ENCODE data around the gene ARL10.

Gene ARL10

DNA sequence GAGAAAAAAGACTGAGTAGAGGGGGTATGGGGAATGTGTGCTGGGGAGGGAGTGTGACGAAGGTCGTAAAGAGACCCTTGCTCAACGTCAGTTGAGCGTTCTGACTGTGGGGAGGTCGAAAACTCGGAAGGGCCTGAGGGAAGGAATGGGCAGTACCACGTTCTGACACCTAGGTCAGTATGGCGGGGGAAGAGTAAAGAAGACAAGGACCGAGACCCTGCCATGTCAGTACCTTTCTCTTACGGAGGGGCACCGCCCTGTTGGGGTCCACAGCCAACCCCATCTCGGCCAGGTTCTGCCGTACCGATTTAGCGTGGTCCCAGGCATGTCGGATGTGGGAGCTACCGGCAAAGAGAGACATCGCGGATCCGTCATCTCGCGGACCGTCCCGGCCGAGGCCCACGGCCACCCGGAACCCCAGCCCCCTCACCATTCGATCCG lies 22.7 kb downstream of the ARL10 start:
- H3K4me3 ChIP-seq (ENCODE audit: control insufficient read depth, low read depth, low read length): peak overlapping the region; percentile 98
- TF ChIP-seq, protein P1, sequence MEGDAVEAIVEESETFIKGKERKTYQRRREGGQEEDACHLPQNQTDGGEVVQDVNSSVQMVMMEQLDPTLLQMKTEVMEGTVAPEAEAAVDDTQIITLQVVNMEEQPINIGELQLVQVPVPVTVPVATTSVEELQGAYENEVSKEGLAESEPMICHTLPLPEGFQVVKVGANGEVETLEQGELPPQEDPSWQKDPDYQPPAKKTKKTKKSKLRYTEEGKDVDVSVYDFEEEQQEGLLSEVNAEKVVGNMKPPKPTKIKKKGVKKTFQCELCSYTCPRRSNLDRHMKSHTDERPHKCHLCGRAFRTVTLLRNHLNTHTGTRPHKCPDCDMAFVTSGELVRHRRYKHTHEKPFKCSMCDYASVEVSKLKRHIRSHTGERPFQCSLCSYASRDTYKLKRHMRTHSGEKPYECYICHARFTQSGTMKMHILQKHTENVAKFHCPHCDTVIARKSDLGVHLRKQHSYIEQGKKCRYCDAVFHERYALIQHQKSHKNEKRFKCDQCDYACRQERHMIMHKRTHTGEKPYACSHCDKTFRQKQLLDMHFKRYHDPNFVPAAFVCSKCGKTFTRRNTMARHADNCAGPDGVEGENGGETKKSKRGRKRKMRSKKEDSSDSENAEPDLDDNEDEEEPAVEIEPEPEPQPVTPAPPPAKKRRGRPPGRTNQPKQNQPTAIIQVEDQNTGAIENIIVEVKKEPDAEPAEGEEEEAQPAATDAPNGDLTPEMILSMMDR (conservative IDR thresholded peaks at IDR 0.05; ENCODE audit: control insufficient read depth, insufficient read depth, low read depth, low read length): no peak
- peak; percentile 19 for DNase-seq (ENCODE audit: low read depth)

DNA sequence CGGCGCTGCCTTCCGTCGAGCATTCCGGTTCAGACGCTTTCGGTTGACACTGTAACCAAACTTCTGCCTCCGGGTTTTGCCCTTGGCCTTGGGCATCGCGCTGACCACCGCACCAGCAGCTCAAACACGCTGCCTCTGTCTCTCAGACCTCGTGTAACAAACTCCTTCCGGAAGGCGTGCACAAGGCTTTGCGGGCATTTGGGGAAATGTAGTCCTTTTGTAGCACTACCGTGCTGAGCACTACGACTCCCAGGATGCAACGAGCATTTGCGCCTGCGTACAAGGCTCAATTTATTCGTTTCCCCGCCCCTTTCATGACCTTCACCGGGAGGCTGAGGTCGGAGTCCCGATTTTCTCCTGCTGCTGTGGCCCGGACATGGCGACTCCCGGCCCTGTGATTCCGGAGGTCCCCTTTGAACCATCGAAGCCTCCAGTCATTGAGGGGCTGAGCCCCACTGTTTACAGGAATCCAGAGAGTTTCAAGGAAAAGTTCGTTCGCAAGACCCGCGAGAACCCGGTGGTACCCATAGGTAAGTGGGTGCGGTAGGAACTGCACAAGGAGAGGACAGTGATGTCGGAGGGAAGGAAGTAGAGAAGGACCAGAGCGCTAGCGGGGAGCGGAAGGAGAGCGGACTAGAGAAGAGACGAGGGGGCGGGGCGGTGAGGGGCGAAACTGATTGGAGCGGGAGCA lies 23.3 kb downstream of the ARL10 start, which contains the start of the genes HIGD2A and NOP16:
Gene HIGD2A, plus strand, starts transcription at position 308 of the 691 bp plus-strand sequence. Its CDS starts 69 bp downstream, at position 377.
Gene NOP16, minus strand, starts transcription at position 155 of the 691 bp plus-strand sequence. Its CDS starts 59 bp downstream, at position 96.
- peak; percentile 98 for DNase-seq (ENCODE audit: low read depth)
- TF ChIP-seq, protein P1 (conservative IDR thresholded peaks at IDR 0.05; ENCODE audit: control insufficient read depth, insufficient read depth, low read depth, low read length): no peak
- peak within 1 kb of the TSS; percentile 98 for H3K4me3 ChIP-seq (ENCODE audit: control insufficient read depth, low read depth, low read length)

DNA sequence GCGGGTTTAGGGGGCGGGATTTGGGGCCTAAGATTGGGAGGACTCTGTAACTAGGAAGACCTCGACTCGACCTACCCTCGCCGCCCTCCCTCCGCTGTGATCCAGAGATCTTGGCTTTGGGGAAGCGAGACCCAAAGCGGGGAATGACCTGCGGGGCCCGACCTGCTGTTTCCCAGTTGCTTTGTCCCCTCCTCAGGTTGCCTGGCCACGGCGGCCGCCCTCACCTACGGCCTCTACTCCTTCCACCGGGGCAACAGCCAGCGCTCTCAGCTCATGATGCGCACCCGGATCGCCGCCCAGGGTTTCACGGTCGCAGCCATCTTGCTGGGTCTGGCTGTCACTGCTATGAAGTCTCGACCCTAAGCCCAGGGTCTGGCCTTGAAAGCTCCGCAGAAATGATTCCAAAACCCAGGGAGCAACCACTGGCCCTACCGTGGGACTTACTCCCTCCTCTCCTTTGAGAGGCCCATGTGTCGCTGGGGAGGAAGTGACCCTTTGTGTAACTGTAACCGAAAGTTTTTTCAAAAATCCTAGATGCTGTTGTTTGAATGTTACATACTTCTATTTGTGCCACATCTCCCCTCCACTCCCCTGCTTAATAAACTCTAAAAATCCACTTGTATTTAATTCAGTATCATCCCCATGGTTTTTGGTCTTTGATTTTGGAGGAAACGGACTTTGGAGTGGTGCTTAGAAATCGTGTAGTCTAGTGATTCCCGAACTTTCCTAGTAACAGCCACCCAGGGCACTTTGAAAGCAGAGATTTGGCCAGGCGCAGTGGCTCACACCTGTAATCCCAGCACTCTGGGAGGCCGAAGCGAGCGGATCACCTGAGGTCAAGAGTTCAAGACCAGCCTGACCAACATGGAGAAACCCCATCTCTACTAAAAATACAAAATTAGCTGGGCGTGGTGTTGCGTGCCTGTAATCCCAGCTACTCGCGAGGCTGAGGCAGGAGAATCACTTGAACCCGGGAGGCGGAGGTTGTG lies 24.1 kb downstream of the ARL10 start:
- no peak for DNase-seq (ENCODE audit: low read depth)
- peak overlapping the region; percentile 98 for H3K4me3 ChIP-seq (ENCODE audit: control insufficient read depth, low read depth, low read length)
- TF ChIP-seq, protein P1 (conservative IDR thresholded peaks at IDR 0.05; ENCODE audit: control insufficient read depth, insufficient read depth, low read depth, low read length): no peak

- TF ChIP-seq, protein P1 (conservative IDR thresholded peaks at IDR 0.05; ENCODE audit: control insufficient read depth, insufficient read depth, low read depth, low read length): no peak
- no peak overlapping the region for H3K4me3 ChIP-seq (ENCODE audit: control insufficient read depth, low read depth, low read length)
- DNase-seq (ENCODE audit: low read depth): no peak
Measured at GRCh38 chr5:176391479-176391878, 26.2 kb downstream of the ARL10 start.

GRCh38 chr5:176391999-176392398 lies 26.7 kb downstream of the ARL10 start:
- H3K4me3 ChIP-seq (ENCODE audit: control insufficient read depth, low read depth, low read length): no peak overlapping the region
- TF ChIP-seq, protein P1 (conservative IDR thresholded peaks at IDR 0.05; ENCODE audit: control insufficient read depth, insufficient read depth, low read depth, low read length): no peak
- DNase-seq (ENCODE audit: low read depth): no peak

- DNase-seq (ENCODE audit: low read depth): no peak
- TF ChIP-seq, protein P1 (conservative IDR thresholded peaks at IDR 0.05; ENCODE audit: control insufficient read depth, insufficient read depth, low read depth, low read length): no peak
- no peak overlapping the region for H3K4me3 ChIP-seq (ENCODE audit: control insufficient read depth, low read depth, low read length)
Measured at GRCh38 chr5:176392526-176392925, 27.2 kb downstream of the ARL10 start.

Data from fibroblast of mammary gland (primary cell).